Loucy (cell line): ENCODE data around the gene RANBP17.
A peak's percentile ranks its signal among the peaks of the same experiment; 100 is the strongest.
"Not testable (repeated sequence)": the region's sequence is repeated elsewhere in the genome, so short reads cannot be mapped to it uniquely, and the experiment has no call there.

ENCODE experiments used
- H2AFZ ChIP-seq: fragments of 200-600 bp; sonication (generic); 2 replicates; pipeline ENCODE4 v1.6.0; 2016; ENCODE audit warnings: antibody characterized with exemption, mild to moderate bottlenecking, low read length, moderate library complexity
- H3F3A ChIP-seq: fragments of 200-600 bp; 2 replicates; pipeline ENCODE4 v1.6.0; 2016; ENCODE audit warnings: antibody characterized with exemption, low read depth, mild to moderate bottlenecking
- H3K27me3 ChIP-seq: fragments of 200-600 bp; sonication (generic); 2 replicates; pipeline ENCODE4 v1.6.1; 2014; ENCODE audit warnings: low read length, mild to moderate bottlenecking; ENCODE audit not compliant: insufficient read depth, poor library complexity, severe bottlenecking
- H3K36me3 ChIP-seq: fragments of 200-600 bp; sonication (generic); 2 replicates; pipeline ENCODE4 v1.6.1; 2016; ENCODE audit warnings: low read length; ENCODE audit not compliant: insufficient read depth
- H3K4me1 ChIP-seq: fragments of 200-600 bp; sonication (generic); 2 replicates; pipeline ENCODE4 v1.5.1; 2014; ENCODE audit warnings: low read length, mild to moderate bottlenecking; ENCODE audit not compliant: insufficient read depth, poor library complexity, severe bottlenecking
- H3K4me2 ChIP-seq: fragments of 200-600 bp; sonication (generic); 2 replicates; pipeline ENCODE4 v1.6.0; 2014; ENCODE audit warnings: antibody characterized with exemption, low read length, low read depth, mild to moderate bottlenecking; ENCODE audit not compliant: poor library complexity, severe bottlenecking
- H3K4me3 ChIP-seq: fragments of 200-600 bp; sonication (generic); 2 replicates; pipeline ENCODE4 v1.5.1; 2014; ENCODE audit warnings: low read length, mild to moderate bottlenecking, mixed read lengths; ENCODE audit not compliant: poor library complexity, severe bottlenecking
- H3K79me2 ChIP-seq: fragments of 200-600 bp; sonication (generic); 2 replicates; pipeline ENCODE4 v1.6.1; 2014; ENCODE audit warnings: low read length; ENCODE audit not compliant: insufficient read depth
- H3K9ac ChIP-seq: fragments of 200-600 bp; sonication (generic); 2 replicates; pipeline ENCODE4 v1.6.0; 2014; ENCODE audit warnings: mild to moderate bottlenecking, low read depth, low read length, moderate library complexity; ENCODE audit not compliant: poor library complexity, severe bottlenecking
- H3K9me2 ChIP-seq: fragments of 200-600 bp; sonication (generic); replicated peaks from 2 replicates; pipeline ENCODE4 v1.6.1; 2016; ENCODE audit warnings: low read depth, low read length, mixed read lengths
- H3K9me3 ChIP-seq: fragments of 200-600 bp; sonication (generic); 2 replicates; pipeline ENCODE4 v1.6.1; 2014; ENCODE audit warnings: mild to moderate bottlenecking, antibody characterized with exemption, low read length, low read depth; ENCODE audit not compliant: insufficient read depth
- H4K20me1 ChIP-seq: fragments of 200-600 bp; sonication (generic); 2 replicates; pipeline ENCODE4 v1.6.0; 2014; ENCODE audit warnings: antibody characterized with exemption, low read length, mild to moderate bottlenecking; ENCODE audit not compliant: insufficient read depth, poor library complexity, severe bottlenecking
- CTCF ChIP-seq: fragments of 200-600 bp; sonication (generic); conservative IDR thresholded peaks from 2 replicates; pipeline ENCODE4 v1.5.1; 2014; ENCODE audit warnings: mild to moderate bottlenecking, antibody characterized with exemption, low read length
- EZH2phosphoT487 ChIP-seq: fragments of 200-600 bp; IDR thresholded peaks from 2 replicates; pipeline ENCODE4 v1.6.1; 2018; ENCODE audit warnings: antibody characterized with exemption, mild to moderate bottlenecking, moderate library complexity, borderline replicate concordance

Gene RANBP17

GRCh38 chr5:171162596-171162995, 300.8 kb downstream of the RANBP17 start:
- no peaks in the 10 kb centered on the region for H3K9me3 ChIP-seq
- H3K4me2 ChIP-seq = no peak overlapping the region
- H3K9me2 ChIP-seq = no peaks in the 10 kb centered on the region
- TF ChIP-seq EZH2phosphoT487 (no peak), CTCF (peak; percentile 62)
- no peaks in the 10 kb centered on the region for H3K27me3 ChIP-seq
- no peaks in the 10 kb centered on the region for H3K79me2 ChIP-seq
- H3K36me3 ChIP-seq = no peaks in the 10 kb centered on the region
- H3K4me3 ChIP-seq = no peak overlapping the region
- no peaks in the 10 kb centered on the region for H3K4me1 ChIP-seq
- H2AFZ ChIP-seq = peak overlapping the region; percentile 73
- no peaks in the 10 kb centered on the region for H3F3A ChIP-seq
- no peak overlapping the region for H3K9ac ChIP-seq
- no peaks in the 10 kb centered on the region for H4K20me1 ChIP-seq

- Histone ChIP-seq H4K20me1 (no peaks in the 10 kb centered on the region), H2AFZ (no peak overlapping the region), H3K9me2 (no peaks in the 10 kb centered on the region), H3K79me2 (no peaks in the 10 kb centered on the region), H3K4me1 (no peaks in the 10 kb centered on the region), H3K4me3 (no peak overlapping the region), H3K9ac (no peak overlapping the region), H3K27me3 (no peaks in the 10 kb centered on the region), H3K9me3 (no peaks in the 10 kb centered on the region), H3K36me3 (no peaks in the 10 kb centered on the region), H3K4me2 (no peak overlapping the region), H3F3A (no peaks in the 10 kb centered on the region)
- TF ChIP-seq EZH2phosphoT487 (no peak), CTCF (no peak)
These were observed 304.9 kb downstream of the RANBP17 start for GRCh38 chr5:171166766-171167165.

GRCh38 chr5:171168171-171168570, 306.4 kb downstream of the RANBP17 start:
- no peaks in the 10 kb centered on the region for H3K36me3 ChIP-seq
- TF ChIP-seq CTCF (no peak), EZH2phosphoT487 (no peak)

GRCh38 chr5:171174960-171175359, 313.1 kb downstream of the RANBP17 start:
- H3K9me3 ChIP-seq, H3K79me2 ChIP-seq, H4K20me1 ChIP-seq, H3K4me1 ChIP-seq, H3K4me3 ChIP-seq, H3K4me2 ChIP-seq, H3K36me3 ChIP-seq, H3F3A ChIP-seq, H3K27me3 ChIP-seq, H3K9me2 ChIP-seq, H3K9ac ChIP-seq, H2AFZ ChIP-seq: not testable (repeated sequence)

More at GRCh38 chr5:171168171-171168570, 306.4 kb downstream of the RANBP17 start:
- Histone ChIP-seq H3K4me3 (no peak overlapping the region), H2AFZ (no peak overlapping the region), H3K9me2 (no peaks in the 10 kb centered on the region), H3K27me3 (no peaks in the 10 kb centered on the region), H3K4me2 (no peak overlapping the region), H3F3A (no peaks in the 10 kb centered on the region), H3K9ac (no peak overlapping the region), H3K9me3 (no peaks in the 10 kb centered on the region), H3K4me1 (no peaks in the 10 kb centered on the region), H4K20me1 (no peaks in the 10 kb centered on the region), H3K79me2 (no peaks in the 10 kb centered on the region)
